GM12892 (cell line): ENCODE data around the gene SEMA3C.

Experiments used
- POLR2A ChIP-seq: IDR thresholded peaks from 2 replicates; pipeline ENCODE4 v1.6.1; 2011; ENCODE audit warnings: low read depth, low read length, control low read depth
- POLR2AphosphoS5 ChIP-seq: IDR thresholded peaks from 2 replicates; pipeline ENCODE4 v1.6.1; 2011; ENCODE audit warnings: low read depth, low read length, control low read depth

DNA sequence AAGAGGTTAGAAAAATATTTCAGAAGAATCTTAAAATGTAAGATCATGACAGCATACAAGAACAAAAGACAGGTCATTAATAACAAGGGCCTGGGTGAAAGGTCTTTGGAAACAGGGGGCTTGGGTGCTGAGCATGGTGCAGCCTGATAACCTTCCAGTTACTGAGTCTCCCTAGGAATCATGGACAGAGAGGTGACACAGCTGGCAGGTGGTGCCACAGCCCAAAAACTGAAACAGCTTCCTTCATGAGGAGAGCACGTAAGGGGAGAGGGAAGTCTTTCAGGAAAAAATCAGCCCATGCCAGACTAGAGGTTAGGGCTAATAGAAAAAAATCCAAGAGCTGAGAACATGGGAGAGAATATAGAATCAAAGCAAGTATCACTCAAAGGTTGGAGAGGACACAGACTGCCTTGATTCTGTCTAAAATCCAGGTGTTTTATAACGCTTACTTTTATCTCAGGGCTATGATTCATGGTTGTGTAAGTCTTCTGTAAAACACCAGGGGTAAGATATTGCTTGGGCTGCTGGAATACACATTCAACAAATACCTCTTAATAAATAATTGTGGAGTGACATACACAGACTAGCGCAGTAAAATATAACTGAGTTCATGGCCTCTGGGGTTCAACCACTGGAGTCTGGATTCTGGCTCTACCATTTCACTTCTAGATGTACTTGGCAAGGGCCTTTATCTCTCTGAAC is 88.1 kb downstream of the SEMA3C start:
- no peak for TF ChIP-seq POLR2A
- TF ChIP-seq POLR2AphosphoS5, result no peak
